NCI-H226 (cell line): ENCODE data around the gene SHISAL1.
A peak's percentile ranks its signal among the peaks of the same experiment; 100 is the strongest.

ENCODE experiments used
- DNase-seq: peaks from one replicate; pipeline ENCODE4 v3.0.0-alpha.2; 2015

Gene SHISAL1

DNA sequence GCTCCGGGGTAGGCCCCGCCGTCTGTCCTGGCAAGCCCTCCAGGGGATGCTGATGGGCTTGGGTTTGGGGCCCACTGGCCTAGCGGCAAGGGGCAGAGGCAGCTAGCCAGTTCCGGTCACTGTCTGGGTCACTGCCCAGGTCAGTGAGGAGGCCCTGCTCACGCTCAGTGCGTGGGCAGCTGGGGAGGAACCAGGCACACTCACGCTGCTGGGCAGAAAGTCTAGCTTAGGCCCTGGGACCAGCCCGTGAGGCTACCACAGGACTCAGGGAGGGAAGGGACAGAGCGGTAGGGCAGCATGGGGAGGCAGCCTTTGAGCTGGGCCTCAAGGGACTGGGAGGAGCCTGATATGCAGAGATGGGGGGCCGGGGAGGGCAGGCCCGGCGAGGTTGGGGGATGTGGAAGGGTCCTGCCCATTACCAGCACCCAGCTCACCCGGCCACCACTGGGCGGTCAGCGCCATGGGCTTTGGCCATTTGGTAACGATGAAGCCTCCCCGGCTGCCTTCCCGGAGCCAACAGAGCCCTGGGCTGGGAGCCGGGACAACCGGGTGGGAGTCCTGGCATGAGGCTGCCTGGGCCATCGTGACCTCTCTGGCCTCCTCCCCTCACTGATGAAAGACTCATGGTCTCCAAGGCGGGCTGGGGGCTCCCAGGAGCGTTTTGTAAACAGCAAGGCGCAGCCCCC is 14.2 kb downstream of the SHISAL1 start:
- DNase-seq: no peak

DNA sequence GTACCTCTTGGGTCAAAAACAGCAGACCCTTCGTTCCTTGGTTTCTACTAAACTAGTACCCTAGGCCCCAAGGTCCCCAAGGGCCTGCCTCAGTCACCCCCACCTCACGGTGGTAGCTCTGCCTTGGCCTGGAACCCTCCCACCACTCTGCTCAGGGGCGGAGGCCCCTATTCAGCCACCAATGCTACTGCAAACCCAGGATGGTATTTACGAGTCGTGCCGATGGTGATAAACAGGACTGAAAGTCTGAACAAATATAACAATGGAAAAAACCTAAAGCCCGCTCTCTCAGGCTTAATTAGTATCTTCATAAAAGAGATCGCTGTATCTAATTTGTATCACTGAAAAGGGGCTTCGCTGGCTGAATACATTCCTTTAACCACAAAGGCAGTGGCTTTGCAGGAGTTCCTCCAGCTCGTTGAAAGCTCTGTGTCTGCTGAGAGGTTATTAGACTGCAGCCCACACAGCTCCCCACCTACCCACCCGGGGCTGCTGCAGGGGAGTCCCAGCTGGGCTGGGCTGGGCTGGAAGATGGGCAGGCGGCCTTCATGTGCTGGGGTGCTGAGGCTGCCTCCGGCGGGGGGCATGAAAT is 15.2 kb downstream of the SHISAL1 start:
- no peak for DNase-seq

DNA sequence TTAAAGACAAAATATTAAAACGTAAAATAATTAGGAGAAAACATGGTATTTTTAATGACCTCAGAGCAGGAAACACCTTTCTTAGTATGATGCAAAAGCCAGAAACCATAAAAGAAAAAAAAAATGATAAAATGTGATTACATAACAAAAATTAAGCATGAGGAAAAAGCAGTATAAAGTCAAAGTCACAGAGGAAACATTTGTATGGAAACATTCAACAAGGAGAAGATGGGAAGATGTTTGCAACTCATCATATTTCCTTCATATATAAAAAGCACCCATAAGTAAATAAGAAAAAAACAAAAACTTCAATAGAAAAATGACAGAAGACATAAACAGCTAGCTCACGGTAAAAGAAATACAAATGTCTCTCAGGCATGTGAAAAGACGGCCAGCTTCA is 17.3 kb downstream of the SHISAL1 start:
- DNase-seq: no peak

DNA sequence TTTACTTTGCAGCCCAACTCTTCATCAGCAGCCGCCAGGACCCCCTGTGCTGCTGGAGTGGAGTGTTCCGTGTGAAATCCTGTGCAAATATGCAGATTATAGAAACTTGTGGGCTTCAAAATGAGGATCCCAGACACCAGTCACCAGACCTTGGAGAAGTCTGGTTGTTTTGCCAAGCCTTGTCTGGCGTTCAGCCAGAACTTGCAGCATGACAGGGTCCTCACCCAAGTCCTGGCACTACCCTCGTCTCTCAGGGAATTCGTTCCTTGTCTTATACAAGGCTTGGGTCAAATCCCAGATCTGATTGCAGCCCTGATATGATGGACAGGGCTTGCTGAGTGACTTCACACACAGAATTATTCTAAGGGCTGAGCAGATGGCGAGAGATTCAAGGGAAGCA is 18.9 kb downstream of the SHISAL1 start:
- no peak for DNase-seq

DNA sequence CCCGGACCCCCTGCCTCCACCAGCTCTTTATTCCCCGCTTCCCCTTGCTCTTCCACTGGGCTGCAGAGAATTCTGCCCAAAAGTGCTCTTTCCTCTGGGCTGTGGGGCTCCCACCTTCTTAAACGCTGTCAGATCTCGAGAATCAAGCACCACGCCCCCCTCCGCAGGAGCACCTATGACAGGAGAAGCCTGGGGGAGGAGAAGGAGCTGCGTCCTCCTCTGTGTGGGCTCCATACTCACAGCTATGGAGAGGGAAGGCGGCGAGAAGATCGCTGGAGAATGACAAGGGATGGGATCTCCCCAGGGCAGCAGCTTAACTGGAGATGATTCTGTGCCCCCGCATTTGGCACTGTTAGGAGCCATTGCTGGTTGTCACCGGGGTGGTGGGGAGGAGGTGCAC is 19.7 kb downstream of the SHISAL1 start:
- DNase-seq: no peak

DNA sequence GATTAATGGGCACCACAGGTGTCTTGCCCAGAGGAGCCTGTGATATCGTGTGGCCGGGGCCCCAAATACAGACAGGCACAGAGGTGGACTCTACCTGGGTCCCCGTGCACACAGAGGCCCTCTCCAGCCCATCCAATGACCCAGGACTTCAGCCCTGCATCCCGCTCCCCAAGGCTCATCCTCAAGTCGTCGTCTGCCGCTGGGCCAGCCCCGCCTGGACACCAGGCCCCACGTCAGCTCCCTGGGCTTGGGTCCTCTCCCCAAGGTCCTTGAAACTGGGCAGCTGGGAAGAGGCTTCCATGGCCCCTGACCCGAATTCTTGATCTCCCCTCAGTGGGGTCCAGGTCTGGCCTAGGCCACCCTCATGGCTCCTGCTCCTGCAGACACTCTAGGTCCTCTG is 20.2 kb downstream of the SHISAL1 start:
- DNase-seq: no peak

DNA sequence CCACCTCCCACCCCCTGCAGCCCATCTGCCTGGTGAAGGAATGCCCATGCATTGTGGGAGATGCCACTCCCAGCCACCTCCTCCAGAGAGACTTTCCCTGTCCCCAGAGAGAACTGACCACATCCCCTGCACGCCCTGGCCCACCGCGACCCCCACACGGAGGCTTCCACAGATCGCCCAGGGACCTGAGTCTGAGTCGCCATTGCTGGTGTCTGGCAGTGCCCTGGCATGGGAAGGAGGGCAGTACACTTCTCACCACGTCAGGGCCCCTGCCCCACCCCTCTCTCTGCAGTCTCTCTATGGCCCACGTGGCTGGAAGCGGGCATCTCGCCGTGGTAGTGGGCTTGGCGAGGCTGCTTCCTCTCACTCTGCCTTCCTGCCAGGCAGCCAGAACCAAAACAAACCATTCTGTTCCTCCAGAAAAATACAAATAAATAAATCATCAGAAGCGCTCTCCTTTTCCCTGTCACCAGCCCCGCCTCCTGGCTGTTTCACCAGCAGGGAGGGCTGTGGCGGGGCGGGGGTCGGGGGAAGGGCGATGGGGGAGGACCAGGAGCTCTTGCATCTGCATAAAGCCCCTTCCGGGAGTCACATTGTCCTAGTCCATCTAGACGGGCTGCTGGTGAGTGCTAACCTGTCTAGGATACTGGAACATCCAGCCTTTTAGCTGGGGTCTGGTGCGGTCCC is 20.9 kb downstream of the SHISAL1 start:
- no peak for DNase-seq

DNA sequence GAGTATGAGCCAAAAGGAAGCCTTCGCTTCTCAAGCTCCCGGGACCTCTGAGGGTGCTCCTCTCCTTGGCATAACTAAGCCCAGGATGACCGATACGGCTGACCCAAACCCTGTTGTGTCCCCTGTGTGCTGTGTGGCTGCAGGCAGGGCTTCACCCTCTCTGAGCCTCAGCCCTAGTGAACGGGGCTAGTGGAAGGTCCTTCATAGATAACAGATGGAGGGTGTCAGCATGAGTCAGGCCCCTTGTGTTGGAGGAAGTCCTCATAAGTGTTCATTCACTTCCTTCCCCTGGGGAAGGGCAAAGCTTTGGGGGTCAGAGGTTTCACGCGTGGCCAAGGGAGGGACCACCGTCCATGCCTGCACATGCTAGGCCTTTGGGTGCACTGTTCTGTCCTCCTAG is 21.5 kb downstream of the SHISAL1 start:
- peak; percentile 16 for DNase-seq

DNA sequence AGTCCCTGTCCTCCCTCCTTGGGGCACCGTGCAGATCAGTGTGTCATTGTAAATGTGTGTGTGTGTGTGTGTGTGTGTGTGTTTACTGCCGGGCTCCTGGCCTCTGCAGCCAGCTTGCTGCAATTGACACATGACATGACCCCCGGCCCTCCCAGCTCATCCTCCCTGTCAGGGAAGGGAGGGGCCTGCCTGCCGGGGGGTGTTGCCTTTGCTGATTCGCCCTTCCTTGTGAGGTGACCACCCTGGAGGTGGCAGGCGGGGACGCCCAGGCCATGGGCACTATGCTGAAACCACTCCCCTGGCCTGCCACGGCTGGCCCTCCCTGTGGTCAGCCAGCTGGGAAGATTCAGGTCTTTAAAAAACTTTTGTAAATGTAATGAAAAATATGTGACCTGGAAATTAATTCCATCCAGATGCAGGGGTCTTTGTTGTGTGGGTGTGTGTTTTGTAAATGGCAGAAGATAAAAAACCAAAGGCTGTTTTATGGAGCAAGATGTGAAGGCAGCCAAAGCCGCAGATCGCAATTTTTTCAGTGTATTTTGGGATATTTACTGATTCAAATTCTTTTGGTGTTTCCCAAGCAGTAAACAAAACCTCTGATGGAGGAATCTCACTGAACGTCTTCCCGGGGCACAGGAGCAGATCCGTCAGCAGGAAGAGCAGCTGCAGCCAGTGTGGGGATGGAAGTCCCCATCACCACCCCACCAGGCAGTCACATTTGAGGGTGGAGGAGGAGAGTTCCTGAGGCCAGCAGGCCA is 23.2 kb downstream of the SHISAL1 start:
- DNase-seq: no peak

DNA sequence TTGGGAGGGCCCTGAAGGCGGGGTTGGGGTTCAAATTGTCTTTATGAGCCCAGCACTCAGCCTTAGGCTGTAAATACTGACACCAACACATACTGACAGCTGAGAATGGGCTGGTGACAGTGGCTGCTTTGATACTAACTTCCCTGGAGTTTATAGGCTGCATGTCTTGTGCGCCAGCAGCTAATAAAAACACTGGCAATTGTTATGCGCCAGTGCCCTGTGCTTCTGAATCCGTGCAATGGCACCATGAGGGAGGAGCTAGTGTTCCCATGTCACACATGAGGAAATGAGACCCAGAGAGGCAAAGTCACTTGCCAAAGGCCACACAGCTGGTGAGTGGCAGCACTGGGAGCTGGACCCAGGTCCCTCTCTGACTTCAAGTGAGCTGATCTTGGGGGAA is 23.8 kb downstream of the SHISAL1 start:
- no peak for DNase-seq

DNA sequence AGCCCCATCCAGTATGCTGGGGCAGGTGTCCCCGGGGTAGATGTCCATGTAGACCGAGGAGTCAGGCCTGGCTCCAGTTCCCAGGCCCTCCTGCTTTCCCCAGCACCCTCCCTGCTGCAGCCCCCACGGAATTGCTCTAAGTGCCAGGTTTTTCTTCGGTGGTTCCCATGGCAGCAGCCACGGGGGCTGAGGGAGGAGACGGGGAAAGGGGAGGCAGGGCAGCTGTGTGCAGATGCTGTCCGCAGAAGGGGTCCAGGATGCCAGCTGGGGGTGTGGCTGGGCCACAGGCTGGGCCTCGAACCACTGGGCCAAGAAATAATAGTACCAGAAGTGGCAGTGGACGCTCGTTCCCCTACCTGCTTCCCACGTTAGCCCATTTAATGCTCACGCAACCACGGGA is 25.0 kb downstream of the SHISAL1 start:
- DNase-seq: no peak

DNA sequence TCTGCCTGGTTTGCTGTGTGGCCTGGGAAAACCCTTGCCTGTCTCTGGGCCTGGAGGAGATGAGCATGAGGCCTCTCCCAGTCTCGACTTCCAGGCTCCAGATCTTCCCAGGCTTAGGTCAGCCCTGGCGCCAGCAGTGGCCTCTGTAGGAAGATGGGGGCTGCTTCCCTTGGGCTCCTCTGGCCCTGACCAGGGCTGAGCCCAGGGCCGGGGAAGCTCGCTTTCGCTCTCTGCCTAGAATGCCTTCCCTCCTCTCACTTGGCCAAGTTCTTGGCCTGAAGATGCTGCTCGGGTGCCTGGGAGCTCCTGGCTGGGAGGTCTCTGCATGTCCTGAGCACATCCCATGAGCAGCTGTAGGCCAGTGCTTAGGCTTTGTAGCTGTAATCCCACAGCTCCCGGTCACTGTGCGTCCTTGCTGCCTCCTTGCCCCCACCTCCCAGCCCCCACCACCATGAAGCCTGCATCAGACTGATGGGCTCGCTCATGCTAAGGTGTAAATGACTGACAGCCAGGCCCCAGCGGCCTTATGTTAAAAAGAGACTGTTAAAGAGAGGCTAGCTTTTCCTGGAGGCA is 25.5 kb downstream of the SHISAL1 start:
- DNase-seq: no peak

DNA sequence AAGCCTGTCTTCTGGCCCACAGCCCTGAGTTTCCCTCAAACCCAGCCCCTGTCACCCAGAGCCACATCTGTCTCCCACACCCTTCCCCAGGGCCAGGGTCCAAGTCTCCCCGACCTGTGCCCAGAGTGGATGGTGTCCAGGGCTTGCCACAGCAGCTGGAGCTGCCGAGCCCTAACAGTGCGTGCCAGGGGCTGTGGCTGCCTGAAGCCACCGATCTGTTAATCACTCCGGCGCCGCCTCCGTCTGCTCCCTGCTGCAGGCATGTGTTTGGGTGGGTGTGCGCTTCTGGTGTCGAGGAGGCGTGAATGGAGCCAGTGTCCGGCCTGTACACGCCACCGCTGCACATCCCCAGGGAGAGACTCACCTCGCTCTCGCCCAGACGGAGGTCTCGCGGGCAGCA is 26.1 kb downstream of the SHISAL1 start:
- DNase-seq: no peak

DNA sequence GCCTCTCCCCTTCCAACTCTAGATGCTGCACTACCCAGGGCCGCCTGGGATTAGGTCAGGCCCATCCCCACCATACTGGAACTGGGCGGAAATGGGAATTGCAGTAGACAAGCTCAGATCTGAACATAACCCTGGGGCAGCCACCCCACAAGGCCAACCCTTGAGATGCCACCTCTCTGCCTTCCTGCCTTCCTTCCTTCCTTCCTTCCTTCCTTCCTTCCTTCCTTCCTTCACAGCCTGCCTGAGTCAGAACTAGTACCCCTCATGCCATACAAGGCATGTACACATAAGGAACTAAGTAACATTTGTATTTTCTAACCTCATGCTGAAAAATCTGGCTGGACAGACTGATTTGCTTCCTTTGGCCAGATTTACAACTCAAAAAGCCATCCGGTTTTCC is 28.0 kb downstream of the SHISAL1 start:
- DNase-seq: no peak

DNA sequence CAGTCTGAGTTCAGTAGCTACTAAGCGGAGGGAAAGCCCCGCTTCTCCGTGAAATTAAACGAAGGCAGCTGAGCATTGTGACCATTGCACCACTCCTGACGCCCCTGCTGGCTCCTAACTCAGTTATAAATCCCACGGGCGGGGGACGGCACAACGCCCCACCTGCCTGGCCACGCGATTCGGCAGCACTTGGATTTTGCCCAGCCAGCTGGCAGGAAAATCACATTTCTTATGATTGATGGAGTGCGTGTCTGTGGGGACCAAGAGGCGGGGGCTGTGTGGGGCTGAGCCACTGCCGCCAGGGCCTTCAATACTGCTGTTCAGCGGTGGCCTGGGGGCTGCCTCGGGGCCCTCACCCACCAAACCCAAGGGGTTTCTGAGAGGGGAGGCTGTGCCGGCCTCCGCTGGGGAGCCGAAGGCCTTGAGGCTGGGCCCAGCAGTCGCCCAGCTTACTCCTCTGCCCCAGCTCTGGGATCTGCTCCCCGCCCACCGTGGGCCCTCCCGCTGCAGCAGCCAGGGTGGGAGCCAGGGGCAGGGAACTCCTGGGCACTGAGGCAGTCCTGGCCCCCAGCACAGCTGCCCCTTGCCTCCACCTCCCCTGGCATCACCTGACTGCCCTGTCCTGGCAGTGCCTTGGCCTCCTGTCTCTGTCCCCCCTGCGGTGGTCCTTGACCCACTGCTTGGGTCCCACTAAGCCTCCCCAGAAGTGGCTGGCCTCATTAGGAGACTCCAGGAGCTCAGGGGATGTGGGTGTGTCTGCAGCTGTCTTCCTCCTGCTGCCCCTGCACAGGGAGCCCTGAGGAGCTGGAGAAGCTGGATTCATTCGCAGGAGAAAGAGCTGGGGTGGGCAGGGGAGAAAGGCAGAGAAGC is 30.7 kb downstream of the SHISAL1 start:
- no peak for DNase-seq

DNA sequence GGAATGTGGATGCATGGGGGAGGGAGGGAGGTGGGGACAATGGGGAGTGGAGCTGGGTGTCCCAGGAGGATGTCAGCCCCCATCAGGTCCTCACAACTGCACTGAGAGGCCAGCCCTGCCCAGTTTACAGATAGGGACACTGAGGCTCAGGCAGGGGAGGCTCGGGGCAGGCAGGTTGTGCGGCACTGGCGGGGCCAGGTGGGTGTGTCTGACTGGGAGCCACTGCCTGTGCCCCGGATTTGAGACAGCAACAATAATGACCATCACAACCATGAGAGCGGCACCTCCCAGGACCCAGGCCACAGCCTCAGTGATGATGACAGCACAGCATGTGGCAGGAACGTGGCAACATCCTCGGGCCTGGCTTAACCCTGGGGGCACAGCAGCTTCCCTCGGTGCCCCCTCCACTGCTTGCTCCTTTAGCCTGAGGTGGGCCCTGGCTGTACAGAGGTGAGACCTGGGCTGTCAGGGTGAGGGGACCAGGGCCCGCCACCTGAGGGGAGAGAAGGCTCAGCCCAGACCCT is 32.0 kb downstream of the SHISAL1 start:
- no peak for DNase-seq

DNA sequence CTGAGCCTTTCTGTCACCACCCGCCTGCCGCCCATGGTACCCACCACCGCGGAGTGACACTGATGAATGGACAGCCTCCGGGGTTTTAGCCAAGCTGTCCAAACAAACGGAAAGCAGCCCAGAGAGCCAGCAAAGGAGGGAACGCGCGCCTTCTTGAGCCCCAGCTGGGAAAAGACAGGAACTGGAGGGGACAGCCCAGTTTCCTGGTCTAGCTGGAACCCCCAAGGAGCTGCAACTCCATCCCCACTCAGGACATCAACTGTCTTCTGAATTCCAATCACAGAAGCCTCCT is 33.7 kb downstream of the SHISAL1 start:
- DNase-seq: no peak

DNA sequence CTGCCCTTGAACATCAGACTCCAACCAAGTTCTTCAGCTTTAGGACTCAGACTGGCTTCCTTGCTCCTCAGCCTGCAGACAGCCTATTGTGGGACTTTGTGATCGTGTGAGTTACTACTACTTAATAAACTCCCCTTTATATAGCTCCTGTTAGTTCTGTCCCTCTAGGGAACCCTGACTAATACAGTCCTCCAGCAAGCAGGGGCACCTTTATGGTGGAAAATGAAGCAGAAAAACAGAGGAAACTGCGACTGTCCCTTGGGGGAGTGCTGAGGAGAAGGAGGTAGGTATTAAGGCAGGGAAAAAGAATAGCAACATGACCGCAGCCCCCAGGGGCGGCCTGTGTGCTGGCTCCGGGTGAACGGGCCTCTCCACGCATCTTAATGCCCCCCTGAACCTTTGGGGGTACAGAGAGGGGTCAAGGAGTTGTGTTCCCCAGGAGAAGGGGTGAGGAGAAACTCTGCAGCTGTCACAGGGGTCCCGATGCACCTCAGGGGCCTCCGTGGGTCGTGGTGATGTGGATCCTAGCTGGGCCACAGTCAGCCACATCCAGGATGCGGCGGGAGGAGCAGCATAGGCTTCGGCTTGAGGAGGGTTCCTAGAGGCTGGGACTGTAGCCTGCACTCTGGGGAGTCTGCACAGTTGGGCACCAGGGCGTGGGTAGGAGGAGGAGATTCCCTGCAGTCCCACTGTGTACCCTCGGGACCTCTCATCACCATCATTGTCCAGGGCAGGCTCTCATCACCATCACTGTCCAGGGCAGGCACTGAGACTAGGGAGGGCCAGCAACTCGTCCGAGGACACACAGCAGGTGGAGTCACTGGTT is 34.3 kb downstream of the SHISAL1 start:
- DNase-seq: no peak

DNA sequence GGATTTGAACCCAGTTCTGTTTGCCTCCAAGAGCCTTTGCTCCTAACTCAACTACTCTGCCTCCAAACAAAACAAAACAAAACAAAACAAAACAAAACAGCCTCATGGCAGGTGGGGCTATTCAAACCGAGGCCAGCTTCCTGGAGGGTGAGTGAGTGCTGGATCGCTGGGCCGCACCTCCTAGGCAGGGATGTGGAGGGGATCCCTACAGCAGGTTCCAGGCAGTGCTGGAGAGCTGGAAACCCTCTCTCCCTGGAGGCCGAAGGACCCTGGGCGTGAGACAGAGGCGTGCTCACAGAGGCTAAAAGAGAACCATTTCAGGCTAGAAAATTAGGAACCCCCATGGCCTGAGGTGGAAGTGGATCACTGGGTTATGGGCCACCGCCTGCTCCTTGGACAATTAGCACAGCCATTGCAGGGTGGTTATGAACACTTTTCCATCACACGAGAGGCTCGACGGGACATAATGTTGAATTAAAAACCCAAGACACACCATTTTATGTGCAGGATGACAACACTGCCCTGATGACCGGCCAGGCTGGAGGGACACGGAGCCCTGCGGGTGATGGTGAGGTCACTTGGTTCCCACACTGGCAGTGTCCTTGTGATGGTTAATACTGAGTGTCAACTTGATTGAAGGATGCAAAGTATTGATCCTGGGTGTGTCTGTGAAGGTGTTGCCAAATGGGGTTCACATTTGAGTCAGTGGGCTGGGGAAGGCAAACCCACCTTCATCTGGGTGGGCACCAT is 35.2 kb downstream of the SHISAL1 start:
- no peak for DNase-seq

DNA sequence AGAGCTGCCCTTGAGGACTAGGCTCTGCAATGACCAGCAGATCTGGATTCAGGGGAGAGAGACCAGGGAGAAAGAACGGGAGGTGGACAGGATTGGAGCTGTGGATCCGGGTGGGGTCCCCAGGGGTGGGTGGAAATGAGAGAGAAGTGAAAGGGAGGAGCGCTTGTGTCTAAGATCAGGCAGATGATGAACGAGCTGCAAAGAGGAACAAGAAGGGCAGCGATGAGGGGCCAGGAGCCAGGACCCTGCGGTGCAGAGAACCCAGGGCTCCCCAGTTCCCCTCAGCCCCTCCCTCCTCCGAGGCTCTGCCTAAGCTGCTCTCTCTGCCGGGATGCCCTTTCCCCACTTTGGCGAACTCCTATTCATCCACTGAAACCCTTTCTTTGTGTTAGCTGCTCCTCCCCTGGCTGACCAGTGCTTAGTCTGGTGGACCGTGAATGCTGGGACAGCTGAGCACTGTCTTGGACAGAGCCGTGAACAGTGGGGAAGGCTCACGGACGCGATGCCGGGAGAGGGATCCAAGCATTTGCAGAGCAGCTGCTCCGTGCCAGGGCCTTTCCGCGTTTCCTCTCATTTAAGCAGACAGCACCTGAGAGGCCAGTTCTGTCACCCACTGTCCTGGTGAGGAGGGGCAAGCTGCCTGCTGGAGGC is 35.9 kb downstream of the SHISAL1 start:
- DNase-seq: no peak
